ENCODE measurements around the gene MYO18B.

GRCh38 chr22:25795478-25795877, 53.5 kb downstream of the MYO18B start:
- no peak for TF ChIP-seq EP300 (IDR thresholded peaks at IDR 0.05)
- TF ChIP-seq POLR2A (IDR thresholded peaks at IDR 0.05) = no peak

Measured in ovary (tissue), 1 donor.